H9 (cell line): ENCODE data around the gene SLC25A48. TPM values are rescaled to one million over a fixed set of nuclear protein-coding genes. Genes with fewer than 3 reads are reported as not detected.

Experiments
- DNase-seq: peaks from one replicate; pipeline ENCODE4 v3.0.0-alpha.2; 2017
- H2AFZ ChIP-seq: one replicate; pipeline ENCODE4 v1.6.1; 2013; ENCODE audit warnings: mild to moderate bottlenecking, low read length, control low read depth, moderate library complexity
- H2AK5ac ChIP-seq: 2 replicates; pipeline ENCODE4 v1.6.1; 2013; ENCODE audit warnings: low read length, control low read depth, mixed read lengths; ENCODE audit not compliant: insufficient read length
- H2BK120ac ChIP-seq: one replicate; pipeline ENCODE4 v1.6.1; 2013; ENCODE audit warnings: low read depth, mild to moderate bottlenecking, low read length, control low read depth, inconsistent platforms; ENCODE audit not compliant: poor library complexity, severe bottlenecking
- H2BK12ac ChIP-seq: 2 replicates; pipeline ENCODE4 v1.6.1; 2013; ENCODE audit warnings: low read length, control low read depth, mixed read lengths, low read depth; ENCODE audit not compliant: insufficient read length
- H2BK15ac ChIP-seq: 2 replicates; pipeline ENCODE4 v1.6.1; 2013; ENCODE audit warnings: low read depth, low read length, control low read depth
- H2BK20ac ChIP-seq: one replicate; pipeline ENCODE4 v1.6.1; 2013; ENCODE audit warnings: low read depth, mild to moderate bottlenecking, low read length, control low read depth, inconsistent platforms; ENCODE audit not compliant: poor library complexity, severe bottlenecking
- H2BK5ac ChIP-seq: 2 replicates; pipeline ENCODE4 v1.6.1; 2013; ENCODE audit warnings: low read length, control low read depth, mixed read lengths; ENCODE audit not compliant: insufficient read length
- H3K14ac ChIP-seq: 2 replicates; pipeline ENCODE4 v1.6.1; 2013; ENCODE audit warnings: low read length, control low read depth; ENCODE audit not compliant: insufficient read depth
- H3K18ac ChIP-seq: 2 replicates; pipeline ENCODE4 v1.6.1; 2013; ENCODE audit warnings: low read depth, mild to moderate bottlenecking, mixed read lengths, low read length, control low read depth; ENCODE audit not compliant: insufficient read length
- H3K23ac ChIP-seq: 2 replicates; pipeline ENCODE4 v1.6.1; 2013; ENCODE audit warnings: low read length, control low read depth, mixed read lengths, low read depth; ENCODE audit not compliant: insufficient read length
- H3K23me2 ChIP-seq: 2 replicates; pipeline ENCODE4 v1.6.1; 2013; ENCODE audit warnings: low read depth, mild to moderate bottlenecking, mixed read lengths, low read length, control low read depth; ENCODE audit not compliant: insufficient read length, poor library complexity, severe bottlenecking
- H3K27ac ChIP-seq: 2 replicates; pipeline ENCODE4 v1.5.1; 2013; ENCODE audit warnings: low read length, control low read depth, mixed read lengths, low read depth; ENCODE audit not compliant: insufficient read length
- H3K27me3 ChIP-seq: 2 replicates; pipeline ENCODE4 v1.6.1; 2013; ENCODE audit warnings: low read length, control low read depth, inconsistent platforms; ENCODE audit not compliant: insufficient read depth
- H3K4ac ChIP-seq: 2 replicates; pipeline ENCODE4 v1.6.1; 2013; ENCODE audit warnings: low read depth, mild to moderate bottlenecking, control low read depth, inconsistent platforms, low read length, moderate library complexity
- H3K4me1 ChIP-seq: 2 replicates; pipeline ENCODE4 v1.6.1; 2013; ENCODE audit warnings: low read length, control low read depth, inconsistent platforms; ENCODE audit not compliant: insufficient read depth
- H3K4me2 ChIP-seq: 2 replicates; pipeline ENCODE4 v1.6.1; 2013; ENCODE audit warnings: low read length, control low read depth, mixed read lengths; ENCODE audit not compliant: insufficient read length, insufficient read depth
- H3K56ac ChIP-seq: 2 replicates; pipeline ENCODE4 v1.6.1; 2013; ENCODE audit warnings: low read depth, mild to moderate bottlenecking, mixed read lengths, low read length, control low read depth; ENCODE audit not compliant: insufficient read length
- H3K79me1 ChIP-seq: 2 replicates; pipeline ENCODE4 v1.6.1; 2013; ENCODE audit warnings: low read depth, mild to moderate bottlenecking, moderate library complexity, low read length, control low read depth, inconsistent platforms; ENCODE audit not compliant: insufficient read depth, poor library complexity, severe bottlenecking
- H3K79me2 ChIP-seq: 2 replicates; pipeline ENCODE4 v1.6.1; 2013; ENCODE audit warnings: low read length, control low read depth, inconsistent platforms; ENCODE audit not compliant: insufficient read depth
- H3K9ac ChIP-seq: 2 replicates; pipeline ENCODE4 v1.6.1; 2013; ENCODE audit warnings: low read length, control low read depth, mixed read lengths; ENCODE audit not compliant: insufficient read length; ENCODE audit errors: extremely low read depth
- H3K9me3 ChIP-seq: one replicate; pipeline ENCODE4 v1.6.1; 2013; ENCODE audit warnings: low read depth, low read length, inconsistent platforms; ENCODE audit not compliant: control insufficient read depth
- H3T11ph ChIP-seq: one replicate; pipeline ENCODE4 v1.6.1; 2013; ENCODE audit warnings: mild to moderate bottlenecking, low read length, control low read depth, inconsistent platforms
- H4K20me1 ChIP-seq: one replicate; pipeline ENCODE4 v1.6.1; 2013; ENCODE audit not compliant: control insufficient read depth, insufficient read length, insufficient read depth
- H4K5ac ChIP-seq: 2 replicates; pipeline ENCODE4 v1.6.1; 2013; ENCODE audit warnings: low read depth, mild to moderate bottlenecking, mixed read lengths, low read length, control low read depth; ENCODE audit not compliant: insufficient read length
- H4K8ac ChIP-seq: replicated peaks from 2 replicates; pipeline ENCODE4 v1.6.1; 2013; ENCODE audit warnings: low read length, control low read depth, mixed read lengths, low read depth; ENCODE audit not compliant: insufficient read length
- H4K91ac ChIP-seq: 2 replicates; pipeline ENCODE4 v1.6.1; 2013; ENCODE audit warnings: low read depth, mild to moderate bottlenecking, moderate library complexity, mixed read lengths, low read length, control low read depth; ENCODE audit not compliant: insufficient read length
- H3K27ac Mint-ChIP-seq, 3 experiments: 2 replicates in 2 of 3; 3 replicates in 1 of 3; pipeline ENCODE4 v1.8.0; 2020 to 2021; ENCODE audit warnings: mixed read lengths in 3 of 3, mild to moderate bottlenecking in 1 of 3, moderate library complexity in 1 of 3
- H3K27me3 Mint-ChIP-seq: 2 replicates; pipeline ENCODE4 v1.8.0; 2021; ENCODE audit warnings: low read depth, mild to moderate bottlenecking, moderate library complexity, mixed read lengths
- H3K36me3 Mint-ChIP-seq, 3 experiments: 2 replicates in 2 of 3; 3 replicates in 1 of 3; pipeline ENCODE4 v1.8.0; 2020 to 2021; ENCODE audit warnings: low read depth in 3 of 3, mixed read lengths in 3 of 3; ENCODE audit not compliant: insufficient read depth in 1 of 3
- H3K4me1 Mint-ChIP-seq, 2 experiments: 2 replicates each; pipeline ENCODE4 v1.8.0; 2020; ENCODE audit warnings: mixed read lengths in 2 of 2
- H3K4me3 Mint-ChIP-seq, 2 experiments: 2 replicates in 1 of 2; 3 replicates in 1 of 2; pipeline ENCODE4 v1.8.0; 2020 to 2021; ENCODE audit warnings: mild to moderate bottlenecking in 2 of 2, mixed read lengths in 2 of 2, moderate library complexity in 1 of 2
- H3K9me3 Mint-ChIP-seq, 2 experiments: 2 replicates in 1 of 2; 3 replicates in 1 of 2; pipeline ENCODE4 v1.8.0; 2020; ENCODE audit warnings: mild to moderate bottlenecking in 2 of 2, mixed read lengths in 2 of 2, moderate library complexity in 1 of 2
- CTCF ChIP-seq: fragments of 200-600 bp; sonication (generic); conservative IDR thresholded peaks from 3 replicates; pipeline ENCODE4 v1.8.0; 2021; ENCODE audit warnings: antibody characterized with exemption, mild to moderate bottlenecking
- WGBS: extraction: QIAGEN DNeasy Blood & Tissue Kit; methylation state at CpG from one replicate; pipeline ENCODE4 v1.1.7; 2013; ENCODE audit warnings: missing lambda C conversion rate, low lambda C conversion rate, mixed read lengths; ENCODE audit not compliant: insufficient read length; ENCODE audit errors: extremely low coverage; 5-methylcytosine and 5-hydroxymethylcytosine counted together
- total RNA-seq: library from RNA; stranded (reverse); gene quantifications from 2 replicates; pipeline ENCODE4 v1.2.1, GENCODE V29; 2021

SLC25A48 gene
- total RNA-seq, 1 experiment from 2014 or later: 0.66 TPM

DNA sequence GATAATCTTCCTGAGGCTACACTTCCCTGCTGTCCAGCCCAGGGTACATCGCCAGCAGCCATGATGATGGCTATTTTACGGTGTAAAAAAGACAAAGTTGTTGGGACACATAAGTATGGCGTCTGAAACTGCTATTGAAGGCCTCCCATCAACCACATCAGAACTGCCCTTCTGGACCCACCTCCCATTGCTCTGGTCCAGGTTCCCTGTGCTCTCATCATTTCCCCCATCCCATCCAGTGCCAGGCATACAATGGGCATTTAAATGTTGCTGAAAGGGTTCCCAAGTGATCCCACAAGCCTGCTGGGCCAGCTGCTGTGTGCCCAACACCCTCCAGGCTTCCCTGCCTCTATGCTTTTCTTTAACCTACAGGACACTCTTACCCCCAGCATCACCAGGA lies 50.6 kb downstream of the SLC25A48 start:
- H3K23ac ChIP-seq: no peak overlapping the region
- H2BK12ac ChIP-seq: no peak overlapping the region
- no peak overlapping the region for H3K9ac ChIP-seq
- peaks cover 26 to 28% of the 10 kb centered on the region in 2 experiments for H3K4me1 Mint-ChIP-seq
- H3K14ac ChIP-seq: no peak overlapping the region
- no peak overlapping the region for H3T11ph ChIP-seq
- H2BK120ac ChIP-seq: no peak overlapping the region
- no peak overlapping the region for H4K91ac ChIP-seq
- no peaks in the 10 kb centered on the region for H3K79me2 ChIP-seq
- H3K4ac ChIP-seq: no peak overlapping the region
- H2BK5ac ChIP-seq: no peak overlapping the region
- peaks cover 47% of the 10 kb centered on the region for H3K27me3 Mint-ChIP-seq
- peaks cover 2% of the 10 kb centered on the region; the same call in 1 of the 2 replicates for H3K27me3 ChIP-seq
- no peaks in the 10 kb centered on the region for H3K79me1 ChIP-seq
- no peak overlapping the region for H3K27ac Mint-ChIP-seq
- H3K4me3 Mint-ChIP-seq: no peak overlapping the region
- no peak overlapping the region for H3K56ac ChIP-seq
- H4K20me1 ChIP-seq: no peaks in the 10 kb centered on the region
- no peak overlapping the region for H3K4me2 ChIP-seq
- no peaks in the 10 kb centered on the region for H3K9me3 ChIP-seq
- H2BK15ac ChIP-seq: no peak overlapping the region
- H3K27ac ChIP-seq: no peak overlapping the region
- H2BK20ac ChIP-seq: no peak overlapping the region
- no peak overlapping the region for H3K18ac ChIP-seq
- H2AK5ac ChIP-seq: no peak overlapping the region
- H3K23me2 ChIP-seq: peaks cover 4% of the 10 kb centered on the region
- no peak for TF ChIP-seq CTCF
- DNase-seq: no peak
- H4K8ac ChIP-seq: no peak overlapping the region
- H4K5ac ChIP-seq: no peak overlapping the region
- no peaks in the 10 kb centered on the region for H3K36me3 Mint-ChIP-seq
- WGBS: no CpG with 5 or more reads among the region's 3 CpGs
- H3K4me1 ChIP-seq: no peaks in the 10 kb centered on the region; the same call in 1 of the 2 replicates
- no peak overlapping the region for H2AFZ ChIP-seq
- no peaks in the 10 kb centered on the region for H3K9me3 Mint-ChIP-seq
